Ureter (tissue), 1 donor: ENCODE data around the gene CTDSP2. TPM values are rescaled to one million over a fixed set of nuclear protein-coding genes. Genes with fewer than 3 reads are reported as not detected.

Source experiments
- DNase-seq: peaks from one replicate; pipeline ENCODE4 v3.0.0-alpha.2; 2020; ENCODE audit warnings: low spot score
- total RNA-seq: library from RNA; stranded (reverse); gene quantifications from one replicate; pipeline ENCODE4 v1.2.4, GENCODE V29; 2023
- donor health status: DM: yes; HTN: yes; CAD: no.

Gene CTDSP2
- total RNA-seq, 1 donor from 2014 or later = 130 TPM

- no peak for DNase-seq
Observed at GRCh38 chr12:57816001-57816854, 30.3 kb downstream of the CTDSP2 start.

DNA sequence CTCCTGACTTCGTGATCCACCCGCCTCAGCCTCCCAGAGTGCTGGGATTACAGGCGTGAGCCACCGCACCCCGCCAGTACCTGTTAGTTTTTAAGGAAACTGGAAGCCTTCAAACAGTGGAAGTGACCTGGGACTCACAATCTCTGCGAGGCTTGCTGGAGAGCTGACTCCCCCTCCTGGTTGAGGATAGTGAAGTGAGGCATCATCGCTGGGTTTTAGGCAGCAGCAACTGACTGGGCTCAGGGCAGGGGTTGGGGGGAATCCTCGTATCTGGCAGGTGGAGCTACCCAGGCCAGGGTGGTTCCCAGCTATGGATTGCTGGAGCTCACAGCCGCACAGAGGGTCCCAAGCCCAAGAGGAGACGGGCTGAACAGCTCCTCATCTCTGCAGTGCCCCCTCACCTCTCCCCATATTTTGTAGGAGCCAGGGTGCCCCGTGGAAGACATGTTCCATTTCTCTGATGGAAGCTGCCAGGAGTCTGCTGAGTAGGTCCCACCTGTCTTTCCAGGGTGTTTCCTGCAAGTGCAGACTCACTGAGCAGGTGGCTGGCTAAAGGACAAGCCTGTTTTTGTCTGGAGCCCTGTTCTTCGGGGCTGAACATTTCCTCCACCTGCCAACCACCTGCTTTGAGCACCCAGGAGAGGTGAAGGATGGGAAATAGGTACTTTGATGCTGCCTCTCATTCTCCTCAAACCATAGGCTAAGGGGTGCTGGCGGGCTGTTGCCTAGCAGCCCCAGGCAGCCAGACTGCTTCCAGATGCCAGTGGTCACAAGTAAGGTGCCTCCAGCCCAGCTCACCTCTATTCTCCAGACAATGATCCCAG, 31.1 kb downstream of the CTDSP2 start:
- no peak for DNase-seq

GRCh38 chr12:57813971-57814772, 32.4 kb downstream of the CTDSP2 start:
- DNase-seq = no peak

GRCh38 chr12:57813111-57813970, 33.2 kb downstream of the CTDSP2 start:
- DNase-seq = no peak

DNA sequence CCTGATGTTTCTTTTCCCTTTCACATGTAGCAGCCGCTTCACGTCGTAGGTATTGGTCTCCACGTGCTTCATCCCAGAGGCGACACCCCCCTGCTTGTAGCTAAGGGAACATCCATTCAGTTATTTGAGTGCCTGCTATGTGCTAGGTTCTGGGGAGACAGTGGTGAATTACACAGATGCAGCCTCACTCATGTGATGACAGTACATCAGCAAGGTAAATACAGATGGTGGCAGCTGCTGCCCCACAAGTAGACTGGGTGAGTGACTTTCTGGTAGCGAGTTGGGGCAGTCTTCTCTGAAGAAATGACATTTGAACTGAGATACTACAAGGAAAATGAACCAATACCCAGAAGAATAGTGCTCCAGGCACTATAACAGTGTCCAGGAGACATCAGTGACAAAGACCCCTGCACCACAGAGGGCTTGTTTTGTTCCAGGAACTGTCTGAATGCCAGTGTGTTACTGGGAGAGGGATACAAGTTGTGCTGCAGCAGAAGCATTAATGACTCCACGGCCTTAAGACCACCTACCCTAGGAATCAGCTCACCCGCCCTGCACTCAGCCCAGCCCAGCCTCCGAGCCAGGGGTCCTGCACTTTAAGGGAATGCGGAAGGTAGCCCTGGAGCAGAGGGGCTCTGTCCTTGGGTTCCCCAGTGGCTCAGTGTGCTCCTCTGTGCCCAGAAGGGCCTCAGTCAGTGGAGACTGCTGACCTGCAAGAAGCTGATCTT, 35.3 kb downstream of the CTDSP2 start:
- DNase-seq = no peak

- no peak for DNase-seq
Observed at GRCh38 chr12:57810450-57810849, 36.1 kb downstream of the CTDSP2 start.

DNA sequence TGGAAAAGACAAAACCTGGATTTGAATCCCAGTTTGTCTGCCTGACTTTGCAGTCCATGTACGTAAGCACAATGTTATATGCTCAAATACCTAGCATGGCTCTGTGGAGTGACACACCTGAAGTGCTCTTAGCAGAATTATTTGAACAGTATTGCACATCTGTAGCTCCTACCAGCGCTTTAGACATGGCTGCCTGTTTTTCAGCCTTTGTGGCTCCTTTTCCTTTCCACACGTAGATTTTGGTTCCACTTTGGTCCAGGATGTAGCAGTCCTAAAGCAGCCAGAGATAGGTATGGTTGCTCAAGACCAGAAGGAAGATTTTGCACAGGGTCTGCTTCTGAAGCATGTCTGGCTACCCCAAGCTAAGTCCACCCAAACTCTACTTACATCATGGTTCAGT, 37.1 kb downstream of the CTDSP2 start:
- no peak for DNase-seq

DNA sequence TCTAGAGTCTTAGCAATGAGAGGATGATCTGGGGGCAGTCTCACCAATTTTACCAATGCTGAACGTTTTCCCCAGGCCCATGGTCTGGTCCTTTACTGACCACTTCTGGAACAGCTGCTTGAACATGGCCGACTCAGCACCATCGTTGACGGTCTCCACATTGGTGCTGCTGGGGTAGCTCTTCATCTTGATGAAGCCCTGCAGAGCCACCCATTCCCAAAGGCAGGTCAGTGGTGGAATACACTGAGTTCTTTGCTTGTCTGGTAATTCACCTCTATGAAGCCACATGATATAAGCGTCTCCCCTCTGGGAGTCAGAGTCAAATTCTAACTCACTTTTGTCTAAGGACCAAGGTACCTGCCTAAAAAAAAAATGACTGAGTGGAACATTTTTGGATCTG, 38.2 kb downstream of the CTDSP2 start:
- no peak for DNase-seq

DNA sequence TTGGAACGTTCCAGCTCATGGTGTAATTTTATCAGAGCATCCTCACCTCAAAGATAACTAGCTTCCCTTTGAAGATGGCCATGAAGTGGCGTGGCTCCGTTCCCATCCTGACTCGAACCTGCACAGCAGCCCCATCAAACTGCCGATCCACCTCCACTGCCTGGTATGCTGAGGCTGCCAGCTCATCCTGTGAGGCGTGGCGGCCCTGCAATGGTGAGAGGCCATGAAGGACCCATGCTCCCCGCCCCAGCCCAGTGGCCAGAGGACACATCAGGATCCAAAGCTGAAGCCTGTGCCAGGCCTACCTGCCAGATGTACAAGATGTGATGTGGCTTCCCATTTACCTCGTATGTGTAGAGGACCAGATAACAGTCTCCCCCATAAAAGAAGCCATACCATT, 39.2 kb downstream of the CTDSP2 start:
- no peak for DNase-seq

DNA sequence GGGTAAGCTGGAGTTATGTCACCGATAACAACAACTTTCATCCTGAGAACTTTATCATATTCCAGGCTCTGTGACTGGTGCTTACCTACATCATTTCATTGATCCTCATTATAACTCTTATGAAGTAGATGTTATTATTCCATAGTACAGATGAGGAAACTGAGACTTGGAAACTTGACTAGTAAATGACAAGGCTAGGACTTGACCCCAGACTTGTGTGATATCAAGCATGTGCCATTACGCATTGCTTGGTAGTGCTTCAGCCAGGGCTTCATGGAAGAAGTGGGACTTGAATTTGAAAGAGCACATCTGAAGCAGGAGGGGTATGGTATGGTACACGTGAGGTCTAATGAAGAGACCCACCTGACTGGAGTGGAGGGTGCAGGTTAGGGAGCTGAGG, 39.9 kb downstream of the CTDSP2 start:
- no peak for DNase-seq

GRCh38 chr12:57803319-57803893, 43.1 kb downstream of the CTDSP2 start:
- DNase-seq = no peak

DNA sequence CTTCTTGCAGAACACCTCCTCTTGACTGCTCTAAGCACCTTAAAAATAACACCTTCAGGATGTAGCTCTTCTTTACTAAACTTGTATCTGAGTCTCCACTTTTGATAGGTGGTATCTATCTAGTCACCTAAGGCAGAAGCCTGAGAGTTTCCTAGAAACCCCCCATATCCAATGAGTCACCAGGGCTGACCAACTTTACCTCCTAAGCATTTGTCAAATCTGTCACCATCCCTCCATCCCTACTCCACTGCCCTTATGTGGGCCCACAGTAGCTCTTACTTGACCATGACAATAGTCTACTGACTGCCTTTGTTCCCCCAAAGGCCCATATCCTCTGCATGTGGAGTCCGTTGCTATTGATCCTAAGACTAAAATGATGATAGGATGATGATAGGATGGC, 43.9 kb downstream of the CTDSP2 start:
- DNase-seq = no peak

- DNase-seq = no peak
Observed at GRCh38 chr12:57800965-57801364, 45.6 kb downstream of the CTDSP2 start.

- no peak for DNase-seq
Observed at GRCh38 chr12:57797933-57798332, 48.6 kb downstream of the CTDSP2 start.

GRCh38 chr12:57796996-57797395, 49.5 kb downstream of the CTDSP2 start:
- DNase-seq = no peak

DNA sequence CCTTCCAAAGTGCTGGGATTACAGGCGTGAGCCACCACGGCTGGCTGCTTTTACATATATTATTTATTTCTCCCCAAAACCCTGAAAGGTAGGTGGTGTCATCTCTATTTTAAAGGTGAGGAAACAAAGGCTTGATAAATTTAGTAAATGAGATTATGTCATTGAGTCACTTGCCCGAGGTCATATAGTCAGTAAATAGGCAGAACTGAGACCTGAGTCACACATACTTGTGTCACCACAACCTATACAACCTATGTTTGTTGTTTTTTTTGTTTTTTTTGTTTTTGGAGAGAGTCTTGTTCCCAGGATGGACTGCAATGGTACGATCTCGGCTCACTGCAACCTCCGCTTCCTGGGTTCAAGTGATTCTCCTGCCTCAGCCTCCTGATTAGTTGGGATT, 51.2 kb downstream of the CTDSP2 start:
- DNase-seq = no peak

GRCh38 chr12:57793920-57794319, 52.6 kb downstream of the CTDSP2 start:
- no peak for DNase-seq

- DNase-seq = no peak
Observed at GRCh38 chr12:57783861-57784260, 62.7 kb downstream of the CTDSP2 start.

GRCh38 chr12:57783466-57783801, 63.1 kb downstream of the CTDSP2 start:
- DNase-seq = no peak
